ENCODE measurements around the gene LRRC49. TPM values are rescaled to one million over a fixed set of nuclear protein-coding genes. Genes with fewer than 3 reads are reported as not detected.

LRRC49 gene
- total RNA-seq, 1 donor, result 18.1 TPM

DNA sequence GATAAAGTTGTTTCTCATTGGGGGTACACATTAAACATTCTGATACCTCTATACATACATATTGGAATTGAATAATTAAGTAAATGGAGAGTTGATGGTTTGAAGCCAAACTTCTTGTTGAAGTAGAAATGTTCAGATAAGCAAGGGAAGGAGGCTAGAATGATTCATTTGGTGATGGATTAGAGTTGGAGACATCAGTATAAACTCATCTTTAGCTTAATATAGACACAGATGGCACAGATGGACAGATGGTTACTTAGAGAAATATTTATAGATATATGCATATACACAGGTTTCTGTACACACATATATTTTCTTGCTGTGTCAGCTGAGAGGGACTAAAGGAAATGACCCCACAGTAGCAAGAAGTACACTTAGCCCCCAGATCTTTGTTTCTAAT is 69.5 kb downstream of the LRRC49 start:
- DNase-seq (ENCODE audit: insufficient read length, low spot score, missing footprints), result no peak
- H2AFZ ChIP-seq (ENCODE audit: low read length), result no peak overlapping the region

DNA sequence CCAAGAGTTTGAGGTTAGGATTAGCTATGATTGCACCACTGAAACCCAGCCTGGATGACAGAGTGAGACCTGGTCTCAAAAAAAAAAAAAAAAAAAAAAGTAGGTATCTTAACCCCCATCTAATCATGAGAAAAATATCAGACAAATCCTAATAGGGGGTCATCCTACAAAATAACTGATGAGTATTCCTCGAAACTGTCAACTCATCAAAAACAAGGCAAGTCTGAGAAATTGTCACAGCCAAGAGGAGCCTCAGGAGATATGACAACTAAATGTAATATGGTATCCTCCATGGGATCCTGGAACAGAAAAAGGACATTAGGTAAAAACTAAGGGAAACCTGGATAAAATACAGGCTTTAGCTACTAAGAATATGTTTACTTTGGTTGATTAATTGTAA is 70.6 kb downstream of the LRRC49 start:
- no peak for DNase-seq (ENCODE audit: insufficient read length, low spot score, missing footprints)
- no peak overlapping the region for H3K4me3 ChIP-seq (ENCODE audit: insufficient read depth, low read length)
- no peaks in the 10 kb centered on the region for H3K79me2 ChIP-seq (ENCODE audit: insufficient read depth, low read length)
- H3K27ac ChIP-seq (ENCODE audit: low read depth, low read length), result no peak overlapping the region
- no peak overlapping the region for H3K4me2 ChIP-seq (ENCODE audit: insufficient read depth, low read length)
- H3K9me3 ChIP-seq (ENCODE audit: low read depth, low read length), result no peaks in the 10 kb centered on the region
- H4K20me1 ChIP-seq (ENCODE audit: insufficient read depth, low read length), result no peaks in the 10 kb centered on the region
- no peaks in the 10 kb centered on the region for H3K27me3 ChIP-seq (ENCODE audit: insufficient read depth, low read length)
- H3K4me1 ChIP-seq (ENCODE audit: insufficient read depth, low read length), result no peaks in the 10 kb centered on the region
- TF ChIP-seq, protein P1, sequence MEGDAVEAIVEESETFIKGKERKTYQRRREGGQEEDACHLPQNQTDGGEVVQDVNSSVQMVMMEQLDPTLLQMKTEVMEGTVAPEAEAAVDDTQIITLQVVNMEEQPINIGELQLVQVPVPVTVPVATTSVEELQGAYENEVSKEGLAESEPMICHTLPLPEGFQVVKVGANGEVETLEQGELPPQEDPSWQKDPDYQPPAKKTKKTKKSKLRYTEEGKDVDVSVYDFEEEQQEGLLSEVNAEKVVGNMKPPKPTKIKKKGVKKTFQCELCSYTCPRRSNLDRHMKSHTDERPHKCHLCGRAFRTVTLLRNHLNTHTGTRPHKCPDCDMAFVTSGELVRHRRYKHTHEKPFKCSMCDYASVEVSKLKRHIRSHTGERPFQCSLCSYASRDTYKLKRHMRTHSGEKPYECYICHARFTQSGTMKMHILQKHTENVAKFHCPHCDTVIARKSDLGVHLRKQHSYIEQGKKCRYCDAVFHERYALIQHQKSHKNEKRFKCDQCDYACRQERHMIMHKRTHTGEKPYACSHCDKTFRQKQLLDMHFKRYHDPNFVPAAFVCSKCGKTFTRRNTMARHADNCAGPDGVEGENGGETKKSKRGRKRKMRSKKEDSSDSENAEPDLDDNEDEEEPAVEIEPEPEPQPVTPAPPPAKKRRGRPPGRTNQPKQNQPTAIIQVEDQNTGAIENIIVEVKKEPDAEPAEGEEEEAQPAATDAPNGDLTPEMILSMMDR (IDR thresholded peaks at IDR 0.05; ENCODE audit: extremely low read depth, low read depth, low read length), result no peak
- H3K36me3 ChIP-seq (ENCODE audit: insufficient read depth, low read length), result no peaks in the 10 kb centered on the region
- H2AFZ ChIP-seq (ENCODE audit: low read length), result no peak overlapping the region

More for the DNA sequence above, 69.5 kb downstream of the LRRC49 start:
- Histone ChIP-seq H3K27me3 (ENCODE audit: insufficient read depth, low read length) (no peaks in the 10 kb centered on the region), H3K4me2 (ENCODE audit: insufficient read depth, low read length) (no peak overlapping the region), H3K9me3 (ENCODE audit: low read depth, low read length) (no peaks in the 10 kb centered on the region), H3K4me1 (ENCODE audit: insufficient read depth, low read length) (no peaks in the 10 kb centered on the region), H3K79me2 (ENCODE audit: insufficient read depth, low read length) (no peaks in the 10 kb centered on the region), H3K36me3 (ENCODE audit: insufficient read depth, low read length) (no peaks in the 10 kb centered on the region), H4K20me1 (ENCODE audit: insufficient read depth, low read length) (no peaks in the 10 kb centered on the region), H3K27ac (ENCODE audit: low read depth, low read length) (no peak overlapping the region), H3K4me3 (ENCODE audit: insufficient read depth, low read length) (no peak overlapping the region)
- TF ChIP-seq, protein P1 (IDR thresholded peaks at IDR 0.05; ENCODE audit: extremely low read depth, low read depth, low read length), result no peak

DNA sequence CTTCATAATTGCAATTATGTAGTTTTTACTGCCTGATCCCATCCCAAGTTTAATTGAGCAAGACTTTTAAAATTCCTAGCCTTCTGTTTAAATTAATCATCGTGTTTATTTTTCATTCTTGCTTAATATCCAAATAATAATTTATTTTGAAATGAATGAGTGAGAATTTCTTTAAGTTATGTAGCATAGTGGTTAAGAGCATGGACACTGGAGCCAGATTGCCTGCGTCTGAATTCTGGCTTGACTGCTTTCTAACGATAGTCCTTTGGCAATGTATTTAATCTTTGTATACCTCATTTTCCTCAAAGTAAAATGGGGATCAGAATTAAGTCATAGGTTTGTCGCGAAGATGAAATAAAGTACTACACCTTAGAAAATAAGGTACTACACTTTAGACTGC is 71.4 kb downstream of the LRRC49 start:
- Histone ChIP-seq H4K20me1 (ENCODE audit: insufficient read depth, low read length) (no peaks in the 10 kb centered on the region), H3K4me1 (ENCODE audit: insufficient read depth, low read length) (no peaks in the 10 kb centered on the region), H3K4me3 (ENCODE audit: insufficient read depth, low read length) (no peak overlapping the region), H3K36me3 (ENCODE audit: insufficient read depth, low read length) (no peaks in the 10 kb centered on the region), H3K27me3 (ENCODE audit: insufficient read depth, low read length) (no peaks in the 10 kb centered on the region), H2AFZ (ENCODE audit: low read length) (no peak overlapping the region), H3K79me2 (ENCODE audit: insufficient read depth, low read length) (no peaks in the 10 kb centered on the region), H3K4me2 (ENCODE audit: insufficient read depth, low read length) (no peak overlapping the region), H3K9me3 (ENCODE audit: low read depth, low read length) (no peaks in the 10 kb centered on the region), H3K27ac (ENCODE audit: low read depth, low read length) (no peak overlapping the region)
- no peak for DNase-seq (ENCODE audit: insufficient read length, low spot score, missing footprints)
- TF ChIP-seq, protein P1 (IDR thresholded peaks at IDR 0.05; ENCODE audit: extremely low read depth, low read depth, low read length), result no peak

DNA sequence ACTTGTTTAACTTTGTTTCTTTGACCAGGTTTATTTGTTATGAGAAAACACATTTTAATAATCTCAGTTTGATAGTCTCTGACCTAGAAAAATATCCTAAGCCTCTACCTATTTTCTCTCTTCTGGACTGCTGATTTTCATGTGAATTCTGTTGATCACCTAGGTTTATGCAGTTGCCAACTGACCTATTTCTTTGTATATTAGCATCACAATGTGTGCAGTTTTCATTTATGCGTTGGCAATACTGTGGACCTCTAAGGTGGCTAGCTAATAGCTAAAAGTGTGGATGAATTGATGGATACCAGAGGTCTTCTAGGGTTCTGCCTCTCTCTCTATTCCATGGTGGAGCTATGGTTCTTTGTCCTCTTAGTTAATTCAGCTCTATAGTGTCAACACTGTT is 72.1 kb downstream of the LRRC49 start:
- no peak overlapping the region for H3K4me3 ChIP-seq (ENCODE audit: insufficient read depth, low read length)
- DNase-seq (ENCODE audit: insufficient read length, low spot score, missing footprints), result no peak
- TF ChIP-seq, protein P1 (IDR thresholded peaks at IDR 0.05; ENCODE audit: extremely low read depth, low read depth, low read length), result no peak
- no peak overlapping the region for H2AFZ ChIP-seq (ENCODE audit: low read length)
- H3K9me3 ChIP-seq (ENCODE audit: low read depth, low read length), result no peaks in the 10 kb centered on the region
- H3K4me2 ChIP-seq (ENCODE audit: insufficient read depth, low read length), result no peak overlapping the region
- H3K27ac ChIP-seq (ENCODE audit: low read depth, low read length), result no peak overlapping the region
- no peaks in the 10 kb centered on the region for H4K20me1 ChIP-seq (ENCODE audit: insufficient read depth, low read length)
- H3K36me3 ChIP-seq (ENCODE audit: insufficient read depth, low read length), result no peaks in the 10 kb centered on the region
- no peaks in the 10 kb centered on the region for H3K4me1 ChIP-seq (ENCODE audit: insufficient read depth, low read length)
- H3K79me2 ChIP-seq (ENCODE audit: insufficient read depth, low read length), result no peaks in the 10 kb centered on the region
- no peaks in the 10 kb centered on the region for H3K27me3 ChIP-seq (ENCODE audit: insufficient read depth, low read length)

All from osteoblast (primary cell).